Measurements from ENCODE around the gene PIR.

Gene PIR

DNA sequence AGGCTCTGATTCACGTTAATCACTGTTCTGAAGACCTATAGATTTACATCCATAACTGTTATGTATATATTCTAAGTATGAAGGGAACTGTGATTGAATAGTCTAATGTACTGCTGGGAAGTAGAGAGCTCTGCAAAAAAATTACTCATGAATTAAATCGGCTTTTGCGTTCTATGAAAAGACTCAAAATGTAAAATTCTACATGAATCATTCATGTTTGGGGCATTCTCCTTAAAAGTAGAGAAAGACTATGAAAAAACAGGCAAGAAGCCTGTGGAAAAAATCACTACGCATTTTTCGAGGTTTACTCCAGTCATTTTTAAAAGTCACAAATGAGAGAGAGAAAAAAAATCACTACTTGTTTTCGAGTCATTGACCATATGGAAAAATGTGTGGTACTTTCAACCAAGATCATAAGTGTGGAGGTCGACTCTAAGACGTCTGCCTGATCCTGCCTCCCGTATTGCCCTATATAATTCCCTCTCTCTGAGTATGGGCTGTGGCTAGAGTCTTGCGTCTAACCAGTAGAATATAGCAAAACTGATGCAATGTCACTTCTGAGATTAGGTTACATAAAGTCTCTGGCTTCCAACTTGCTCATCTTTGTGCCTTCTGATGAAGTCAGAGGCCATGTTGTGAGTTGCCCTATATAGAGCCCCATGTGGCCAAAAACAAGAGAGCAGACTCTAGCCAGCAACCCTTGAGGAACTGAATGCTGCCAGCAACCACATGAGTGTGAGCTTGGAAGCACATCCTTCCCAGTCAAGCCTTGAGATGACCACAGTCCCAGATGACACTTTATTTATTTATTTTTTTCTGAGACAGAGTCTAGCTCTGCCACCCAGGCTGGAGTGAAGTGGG is 76.8 kb downstream of the PIR start:
- DNase-seq, result no peak

DNA sequence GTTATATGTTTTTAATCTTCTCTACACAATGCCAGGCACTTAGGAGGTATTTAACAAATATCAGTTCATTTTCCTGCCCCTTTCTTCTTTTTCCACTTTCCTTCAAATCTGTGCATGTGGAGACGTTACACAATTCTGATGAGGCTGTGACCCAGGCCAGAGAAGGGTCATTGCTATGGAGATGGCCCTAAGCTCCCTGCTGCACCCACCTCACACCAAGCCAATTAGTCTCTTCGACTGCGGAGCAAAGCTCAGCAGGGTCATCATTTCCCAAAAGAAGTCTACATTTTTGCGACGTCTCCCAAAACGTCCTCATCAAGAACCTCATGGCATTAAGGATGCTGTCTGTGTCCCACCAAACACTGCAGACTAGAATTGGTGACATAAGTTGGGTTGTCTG is 80.0 kb downstream of the PIR start:
- no peak for DNase-seq

DNA sequence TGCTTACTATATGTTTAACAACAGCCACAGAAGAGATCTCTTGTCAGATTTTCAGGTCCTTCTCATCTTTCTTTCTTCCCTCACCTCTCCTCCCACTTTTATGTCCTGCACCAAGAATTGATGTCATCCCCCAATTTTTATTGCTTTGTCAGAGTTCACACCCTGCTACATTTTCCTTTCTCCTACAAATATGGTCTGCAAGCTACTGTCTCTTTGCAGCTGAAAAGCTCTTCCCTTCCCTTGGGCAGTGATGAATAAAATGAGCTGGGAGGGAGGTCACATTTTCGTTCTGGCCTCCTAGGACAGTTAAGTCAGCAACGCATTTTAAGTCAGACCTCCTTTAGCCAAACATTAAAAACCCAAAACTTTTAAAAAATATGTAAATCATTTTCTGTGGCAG is 82.2 kb downstream of the PIR start:
- DNase-seq, result no peak

DNA sequence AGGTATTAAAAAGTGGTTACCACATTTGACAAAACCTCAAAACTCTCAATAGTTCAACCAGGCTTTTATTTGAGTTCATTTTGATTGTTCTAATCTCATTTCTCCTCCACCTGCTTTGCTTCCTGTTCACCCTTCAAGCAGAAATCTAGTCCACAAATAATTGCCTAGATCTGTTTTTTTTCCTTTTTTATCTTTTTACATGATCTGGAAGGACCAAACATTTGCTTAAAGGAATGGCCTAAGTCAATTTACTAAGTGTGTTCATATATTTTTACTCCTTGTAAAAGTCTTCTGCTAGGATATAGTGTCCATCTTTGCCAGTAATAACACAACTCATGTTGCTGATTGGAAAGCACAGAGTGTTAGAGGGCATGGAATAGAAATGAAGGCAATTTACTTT is 82.7 kb downstream of the PIR start:
- no peak for DNase-seq

DNA sequence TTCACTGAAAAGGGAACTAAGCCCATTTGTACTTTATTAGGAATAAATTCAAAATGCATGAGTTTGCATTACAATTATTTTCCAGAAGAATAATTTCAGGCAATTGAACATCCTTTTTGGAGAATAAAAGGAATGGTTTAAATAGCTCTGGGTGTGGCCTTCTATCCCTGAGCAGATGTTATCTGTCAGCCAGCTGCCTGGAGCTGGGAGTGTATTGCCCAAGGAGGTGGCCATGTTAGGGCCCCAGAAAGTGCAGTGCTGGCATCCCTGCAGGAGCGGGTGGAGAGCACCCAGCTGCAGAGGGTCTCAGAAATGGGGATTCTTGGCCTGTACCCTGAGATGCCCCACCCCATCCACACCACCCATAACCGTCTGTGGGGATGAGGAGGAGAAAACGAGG is 87.3 kb downstream of the PIR start:
- no peak for DNase-seq

DNA sequence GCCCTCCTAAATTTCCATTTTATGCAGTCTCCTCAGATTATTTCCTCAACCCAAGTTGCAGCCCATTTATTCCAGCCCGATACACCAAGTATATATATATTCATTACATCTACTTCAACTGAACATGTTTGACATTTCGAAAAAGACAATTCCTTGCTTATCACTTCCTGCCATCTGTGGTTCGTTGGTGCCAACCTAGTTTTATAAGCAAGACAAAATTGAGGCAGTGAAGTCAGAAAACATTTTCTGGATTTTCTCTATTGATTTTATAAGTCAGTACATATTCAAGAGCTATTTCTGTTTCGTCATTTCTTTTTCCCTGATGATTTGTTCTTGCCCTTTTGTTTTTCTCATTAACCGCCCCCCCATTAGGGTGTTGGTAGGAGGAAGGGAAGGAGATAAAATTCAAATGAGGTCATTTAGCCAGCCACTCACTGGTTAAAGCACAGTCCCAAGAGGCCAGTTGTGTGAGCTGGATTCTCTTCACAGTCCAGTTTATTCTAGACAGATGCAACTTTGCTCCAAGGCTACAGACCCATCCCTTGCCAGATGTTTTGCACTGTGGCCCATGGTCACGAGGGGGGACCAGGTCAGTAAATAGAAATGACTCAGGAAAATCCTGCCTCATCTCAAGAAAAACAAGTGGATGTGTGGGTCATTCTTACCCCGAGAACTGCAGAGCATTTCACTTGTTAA is 88.6 kb downstream of the PIR start:
- no peak for DNase-seq

DNA sequence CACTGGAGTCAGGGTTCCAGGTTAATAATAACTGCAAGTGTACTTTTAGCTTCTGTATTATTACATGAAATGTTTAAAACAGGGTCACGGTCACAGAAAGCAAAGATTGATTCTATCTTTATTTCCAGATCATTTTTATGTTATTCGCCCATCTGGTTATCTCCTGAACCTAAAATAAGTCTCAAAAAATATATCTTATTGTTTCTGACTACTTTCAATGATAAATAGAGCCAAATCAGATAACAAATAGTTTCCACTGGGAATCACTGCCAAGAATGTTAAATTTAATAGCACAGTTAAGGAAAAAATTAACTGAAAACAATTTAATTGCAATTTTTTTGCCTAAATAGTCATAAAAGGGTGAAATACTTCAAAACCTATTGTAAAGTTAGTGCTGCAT is 91.8 kb downstream of the PIR start:
- no peak for DNase-seq

DNA sequence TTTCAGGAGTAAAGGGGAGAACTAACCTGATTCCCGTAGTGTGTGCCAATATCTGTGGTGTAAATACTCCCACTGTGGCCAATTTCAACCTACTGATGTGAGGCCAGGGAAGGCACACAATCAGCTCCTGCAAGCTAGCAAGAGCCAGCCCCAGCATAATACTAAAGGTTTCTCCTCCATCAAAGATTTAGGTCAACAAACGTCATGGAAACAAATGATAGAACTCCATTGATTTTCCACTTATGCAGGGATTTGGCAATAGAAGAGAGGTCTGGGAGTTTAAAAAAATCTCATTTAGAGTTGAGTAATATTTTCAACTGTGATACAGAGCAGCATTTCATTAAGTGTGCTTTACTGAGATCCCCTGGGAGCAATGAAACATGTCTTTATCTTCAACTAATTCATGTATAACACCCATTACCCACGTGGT is 93.2 kb downstream of the PIR start:
- DNase-seq, result no peak

DNA sequence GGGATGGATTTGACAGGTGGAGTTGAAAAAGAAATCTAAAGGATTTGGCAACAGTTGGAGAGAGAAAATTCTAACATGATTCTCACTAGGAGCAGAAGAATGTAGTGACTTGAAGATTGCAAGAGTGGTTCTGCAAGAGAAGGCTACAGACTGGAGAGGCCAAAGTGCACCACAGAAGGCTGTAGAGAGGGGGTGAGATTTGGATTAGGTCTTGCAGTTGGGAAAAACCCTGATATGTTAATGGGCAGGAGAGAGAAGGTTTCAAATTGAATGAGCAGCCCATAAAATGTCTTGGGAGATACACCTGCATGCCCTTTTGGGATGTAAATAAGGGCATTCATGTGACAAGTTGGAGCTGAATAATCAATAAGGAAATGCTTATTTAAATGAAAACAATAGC is 94.3 kb downstream of the PIR start:
- no peak for DNase-seq

DNA sequence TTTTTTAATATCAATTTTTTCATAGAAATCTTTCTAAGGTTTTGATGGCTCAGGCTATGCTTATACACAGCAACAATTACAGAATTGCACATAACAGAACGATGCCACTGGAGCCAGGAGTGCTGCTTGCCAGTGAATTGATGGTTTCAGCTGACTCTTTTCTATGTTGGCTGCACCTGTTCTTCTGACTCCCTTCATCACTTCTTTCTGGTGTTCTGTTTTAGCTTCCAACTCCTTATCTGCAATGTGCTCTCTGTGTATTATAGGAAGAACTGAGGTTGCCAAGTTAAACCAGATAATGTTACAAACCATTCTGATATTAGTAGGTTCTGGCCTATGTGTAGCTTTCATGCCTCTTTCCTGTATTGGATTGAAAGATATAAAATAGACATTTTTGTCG is 97.3 kb downstream of the PIR start:
- no peak for DNase-seq

DNA sequence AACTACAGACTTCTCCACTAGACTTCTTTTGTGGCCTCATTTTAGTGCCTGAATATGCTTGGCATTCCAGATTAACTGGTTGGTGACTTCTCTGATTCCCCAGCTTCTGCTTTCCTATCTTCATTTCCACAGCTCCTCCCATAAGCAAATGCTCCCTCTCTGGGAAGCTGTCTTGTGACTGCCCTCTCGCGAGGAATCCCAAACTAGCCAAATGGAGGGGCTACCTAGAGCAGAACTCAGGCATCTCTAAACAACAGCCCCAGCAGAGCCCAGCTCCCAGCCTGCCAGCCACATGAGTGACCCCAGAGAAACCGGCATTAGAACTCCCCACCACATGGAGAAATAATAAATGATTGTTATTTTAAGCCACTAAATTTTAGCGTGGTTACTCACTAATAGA is 101.3 kb downstream of the PIR start:
- DNase-seq, result no peak

DNA sequence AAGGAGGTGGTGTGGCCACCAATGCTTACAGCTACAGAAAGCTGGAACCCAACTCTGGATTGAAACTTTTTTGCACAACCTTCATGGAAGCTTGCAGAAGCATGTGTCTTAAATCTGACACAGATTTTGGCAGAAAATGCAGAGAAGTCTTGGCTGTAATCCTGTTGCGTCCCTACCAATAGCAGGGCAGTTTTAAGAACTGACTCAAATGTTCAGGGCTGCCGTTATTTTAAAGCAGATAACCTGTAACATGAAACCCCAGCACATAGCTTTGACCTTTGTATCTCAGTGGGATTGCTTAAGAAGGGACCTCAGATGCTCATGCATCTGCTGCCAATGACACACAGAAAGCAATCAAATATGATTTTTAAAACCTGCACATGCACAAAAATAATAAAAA is 108.8 kb downstream of the PIR start, which contains the start of gene VEGFD:
TSS of gene VEGFD (minus strand) at position 110 of the 400 bp plus-strand sequence. CDS start 467 bp downstream, outside the sequence.
- DNase-seq, result no peak

DNA sequence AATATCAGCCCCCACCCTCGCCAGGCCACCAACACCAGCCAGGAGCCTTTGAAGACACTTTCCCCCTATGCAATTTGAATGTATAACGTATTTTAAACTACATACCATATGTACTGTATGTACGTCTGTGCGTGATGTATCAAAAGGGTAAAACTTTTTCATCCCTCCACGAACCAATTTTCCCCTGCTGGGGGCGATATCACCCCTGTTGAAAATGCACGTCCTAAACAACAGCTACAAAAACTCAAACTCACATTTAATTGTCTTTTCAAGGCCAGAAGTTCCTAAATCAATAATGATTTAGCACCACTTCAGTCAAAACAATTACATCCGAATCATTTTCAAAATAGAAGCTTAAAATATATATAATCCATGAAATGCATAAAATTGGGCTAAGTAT is 110.3 kb downstream of the PIR start:
- DNase-seq, result no peak

DNA sequence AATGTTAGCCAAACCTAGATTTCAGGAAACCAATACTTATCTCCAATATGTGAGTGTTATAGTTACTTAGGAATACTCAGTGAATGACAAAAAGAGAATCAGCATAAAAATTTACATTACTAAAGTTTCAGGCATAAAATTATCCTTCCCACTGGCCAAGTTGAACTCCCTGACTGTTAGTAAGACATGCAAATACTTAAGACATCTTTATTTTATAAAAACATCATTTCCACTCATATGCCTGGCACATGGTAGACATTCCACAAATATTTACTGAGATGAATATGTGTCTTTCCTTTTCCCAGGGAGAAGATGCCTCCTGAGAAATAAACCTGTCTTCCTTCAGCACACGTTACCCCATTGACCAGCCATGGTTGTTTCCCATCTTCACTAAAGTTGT is 116.2 kb downstream of the PIR start:
- DNase-seq, result no peak

DNA sequence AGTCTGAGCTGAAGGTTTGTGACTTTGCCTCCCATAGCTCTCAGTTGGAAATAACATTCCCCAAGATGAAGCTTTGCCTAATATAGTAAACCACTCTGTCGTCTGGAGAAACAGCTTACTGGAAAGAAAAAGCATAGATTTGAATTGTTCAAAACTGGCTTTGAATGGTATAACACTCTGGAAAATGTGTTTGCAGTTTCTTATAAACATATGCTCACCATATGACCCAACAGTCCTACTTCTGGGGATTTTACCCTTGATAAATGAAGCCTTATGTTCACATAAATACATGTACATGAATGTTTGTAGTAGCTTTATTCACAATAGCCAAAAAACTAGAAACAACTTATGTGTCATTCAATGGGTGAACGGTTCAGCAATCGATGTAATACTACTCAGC is 119.2 kb downstream of the PIR start:
- no peak for DNase-seq

DNA sequence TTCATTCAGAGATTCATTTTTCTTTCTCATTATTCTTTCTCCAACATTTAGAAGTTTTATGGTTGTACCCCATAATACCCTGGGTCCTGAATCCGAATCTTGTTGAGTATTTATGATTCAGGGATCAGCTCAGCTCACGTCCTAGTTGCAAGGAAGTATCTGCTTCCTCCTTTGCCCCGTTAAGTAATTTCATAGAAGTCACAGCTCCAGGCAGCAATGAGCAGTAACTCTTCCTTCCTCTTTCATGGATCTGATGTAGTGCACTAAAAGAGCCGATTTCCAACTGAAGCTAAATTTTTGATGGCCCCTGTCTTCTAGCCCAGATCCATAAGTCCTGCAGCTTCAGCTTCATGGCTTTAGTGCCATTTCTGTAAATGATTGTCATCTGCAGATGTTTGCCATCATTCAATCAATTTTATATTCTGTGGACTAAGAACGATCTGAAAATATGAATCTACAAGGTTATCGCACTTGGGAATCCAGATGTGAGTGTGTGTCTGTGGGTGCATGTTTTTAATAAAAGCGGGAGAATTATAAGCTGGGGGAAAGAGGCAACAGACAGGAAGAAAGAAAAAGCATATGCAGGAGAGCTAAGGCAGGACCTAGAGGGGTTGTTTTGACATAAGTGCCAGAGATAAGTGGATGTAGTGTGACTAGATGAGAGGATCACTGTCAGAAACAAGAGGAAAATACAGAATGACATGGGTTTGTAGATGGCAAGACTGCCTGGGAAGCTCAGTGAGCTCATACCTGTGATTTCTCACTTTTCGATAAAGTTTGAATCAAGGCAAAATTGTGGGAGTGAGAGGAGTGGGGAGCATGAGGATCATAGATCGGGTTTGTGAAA is 126.4 kb downstream of the PIR start:
- no peak for DNase-seq

DNA sequence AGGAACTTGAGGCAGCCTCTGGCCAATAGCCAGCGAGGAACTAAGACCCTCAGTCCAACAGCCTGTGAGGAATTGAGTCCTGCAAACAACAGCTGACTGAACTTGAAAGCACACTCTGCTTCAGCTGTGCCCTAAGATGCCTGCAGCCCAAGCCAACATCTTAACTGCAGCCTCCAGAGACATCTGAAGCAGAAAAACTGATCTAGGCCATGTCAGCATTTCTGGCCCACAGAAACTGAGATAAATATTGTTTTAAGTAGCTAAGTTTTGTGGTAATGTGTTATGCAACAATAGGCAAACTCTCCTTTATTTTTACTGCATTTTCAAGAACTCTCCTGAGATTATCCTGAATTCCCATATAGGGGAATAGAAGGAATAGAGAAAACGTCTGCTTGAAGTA is 133.4 kb downstream of the PIR start:
- DNase-seq, result no peak

DNA sequence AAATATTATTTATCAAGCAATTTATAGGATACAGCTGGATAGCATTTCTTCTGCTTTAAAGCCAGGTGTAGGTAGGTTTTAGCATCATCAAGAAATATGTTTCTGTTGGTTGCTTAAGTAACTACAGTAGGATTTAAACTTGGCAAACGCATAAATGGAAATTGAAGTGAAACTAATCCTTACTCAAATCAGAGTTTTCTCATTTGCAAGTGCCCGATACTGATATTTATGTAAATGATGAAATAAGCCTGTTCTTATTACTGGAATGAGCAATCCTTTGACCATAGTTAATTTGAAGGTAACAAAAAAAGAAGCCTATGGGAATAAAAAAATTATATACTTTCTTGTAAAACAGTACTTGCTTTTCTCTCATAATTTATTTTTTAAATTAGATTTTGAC is 134.6 kb downstream of the PIR start:
- DNase-seq, result no peak

DNA sequence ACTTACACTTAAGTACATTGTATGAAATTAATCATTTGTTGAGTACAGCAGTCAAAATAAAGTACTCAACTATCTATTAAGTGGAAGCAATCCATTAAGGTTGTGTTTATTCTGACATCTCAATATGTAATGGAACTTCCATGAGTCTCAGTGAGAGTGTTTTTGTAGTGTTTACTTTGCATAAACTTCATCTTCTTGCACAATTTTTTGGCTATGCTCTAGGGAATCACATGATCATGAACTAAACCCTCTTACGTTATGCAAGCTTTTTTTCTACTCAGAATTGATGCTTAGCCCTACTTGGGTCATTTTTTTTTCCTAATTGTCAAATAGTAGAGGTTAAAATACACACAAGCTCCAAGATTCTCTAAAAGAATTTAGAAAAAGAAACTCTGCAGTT is 136.7 kb downstream of the PIR start:
- no peak for DNase-seq

DNA sequence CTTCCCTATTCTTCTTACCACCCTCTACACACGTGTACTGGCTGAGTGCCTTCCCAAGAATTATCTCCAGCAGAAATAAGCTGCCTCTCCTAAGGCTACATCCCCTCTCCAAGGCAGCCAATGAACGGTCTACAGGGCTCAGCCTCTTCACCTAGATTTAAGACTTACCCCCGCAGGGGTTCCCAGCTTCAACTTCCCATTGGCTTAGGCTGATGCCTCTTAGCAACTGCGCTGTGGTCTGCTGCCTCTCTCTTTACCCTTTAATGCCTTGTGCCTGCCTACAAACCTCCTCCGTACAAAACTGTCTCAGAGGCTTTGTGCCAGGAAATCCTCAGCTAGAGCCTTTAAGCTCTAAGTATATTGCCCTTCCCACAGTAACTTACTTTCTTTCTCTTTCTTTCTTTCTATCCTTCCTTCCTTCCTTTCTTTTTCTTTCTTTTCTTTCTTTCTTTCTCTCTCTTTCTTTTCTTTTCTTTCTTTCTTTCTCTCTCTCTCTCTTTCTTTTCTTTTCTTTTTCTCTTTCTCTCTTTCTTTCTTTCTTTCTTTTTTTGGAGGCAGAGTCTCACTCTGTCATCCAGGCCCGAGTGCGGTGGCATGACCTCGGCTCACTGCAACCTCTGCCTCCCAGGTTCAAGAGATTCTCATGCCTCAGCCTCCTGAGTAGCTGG is 142.7 kb downstream of the PIR start:
- DNase-seq, result no peak

DNA sequence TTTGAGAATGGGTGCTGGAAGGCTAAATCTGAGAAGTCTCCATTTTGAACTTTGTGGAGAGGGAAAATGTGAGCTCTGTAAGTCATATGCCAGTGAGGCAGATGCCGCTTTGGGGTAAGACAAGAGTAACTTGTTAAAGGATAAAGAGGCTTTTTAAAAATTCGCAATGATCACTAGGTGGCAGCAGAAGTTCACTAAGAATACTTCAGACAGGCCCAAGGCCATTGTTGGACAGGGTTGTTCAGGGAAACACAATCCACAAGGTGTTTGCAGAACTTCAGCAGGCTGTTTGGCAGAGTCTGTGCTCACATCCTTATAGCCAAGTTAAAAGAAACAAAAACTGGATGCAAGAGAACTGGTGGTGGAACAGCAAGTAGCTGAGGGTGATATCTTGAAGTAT is 144.1 kb downstream of the PIR start:
- no peak for DNase-seq

DNA sequence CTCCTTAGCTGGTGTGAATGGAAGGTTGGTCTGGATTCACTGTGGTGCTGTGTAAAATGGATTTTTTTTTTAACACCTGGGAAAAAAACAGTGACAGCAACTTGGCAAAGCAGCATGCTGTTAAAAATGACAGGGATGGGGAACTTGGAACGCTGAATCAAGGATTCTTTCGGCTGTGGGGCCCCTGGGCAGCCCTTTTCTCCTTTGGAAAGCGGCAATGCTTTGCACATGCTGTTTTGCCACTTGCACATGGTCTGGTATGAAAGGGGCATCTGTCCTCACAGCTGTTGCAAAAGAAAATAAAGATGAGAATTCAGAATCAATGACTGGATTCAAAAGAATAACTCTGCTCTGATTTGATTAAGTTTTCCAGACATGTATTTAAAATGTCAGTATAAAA is 147.2 kb downstream of the PIR start:
- no peak for DNase-seq

DNA sequence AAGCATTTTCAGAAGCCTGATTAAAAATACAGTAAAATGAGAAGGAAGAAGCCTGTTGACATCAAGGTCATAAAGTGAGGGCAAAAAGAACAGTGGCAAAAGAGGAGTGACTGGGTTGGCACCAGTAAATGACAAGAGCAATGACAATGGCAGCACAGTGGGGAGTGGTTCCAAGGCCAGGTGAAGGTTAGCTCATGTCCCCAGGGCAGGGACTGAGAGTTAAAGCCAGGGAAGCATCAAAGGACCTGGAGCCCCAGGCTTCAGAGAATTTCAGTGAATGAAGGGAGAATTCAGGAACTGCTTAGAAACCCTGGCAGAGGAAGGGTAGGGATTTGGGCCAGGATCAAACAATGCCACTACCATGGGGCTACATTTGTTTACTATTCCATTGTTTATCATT is 149.0 kb downstream of the PIR start:
- no peak for DNase-seq
